Stimulated activated CD4-positive, alpha-beta T cell treated with anti-CD3 and anti-CD28 coated beads, Interleukin-2, amount 100 ng/mL, for 48 hours (primary cell): Measurements from ENCODE around the gene TSPAN14.
A peak's percentile ranks its signal among the peaks of the same experiment; 100 is the strongest.
"Not testable (repeated sequence)": the region's sequence is repeated elsewhere in the genome, so short reads cannot be mapped to it uniquely, and the experiment has no call there.

Experiments
- DNase-seq, 2 donors: peaks; one replicate each; pipeline ENCODE4 v3.0.0-alpha.2; 2020

TSPAN14 gene

GRCh38 chr10:80530251-80530650, 76.1 kb downstream of the TSPAN14 start:
- peak; percentile 25 to 42 for DNase-seq

- no peak for DNase-seq
These were observed 76.7 kb downstream of the TSPAN14 start for GRCh38 chr10:80530816-80531215.

GRCh38 chr10:80532571-80532970, 78.5 kb downstream of the TSPAN14 start:
- no peak for DNase-seq

GRCh38 chr10:80534059-80534458, 79.9 kb downstream of the TSPAN14 start:
- not testable (repeated sequence) for DNase-seq

GRCh38 chr10:80534646-80535045, 80.5 kb downstream of the TSPAN14 start:
- not testable (repeated sequence) for DNase-seq

GRCh38 chr10:80535671-80536360, 81.7 kb downstream of the TSPAN14 start:
- peak; percentile 57 to 75 for DNase-seq

- no peak for DNase-seq
These were observed 82.3 kb downstream of the TSPAN14 start for GRCh38 chr10:80536361-80536835.

GRCh38 chr10:80537086-80537735, 83.1 kb downstream of the TSPAN14 start:
- DNase-seq, result no peak

- no peak for DNase-seq
These were observed 83.8 kb downstream of the TSPAN14 start, which contains the start of gene SH2D4B for GRCh38 chr10:80537736-80538480. TSS of gene SH2D4B (plus strand) at chr10:80537902. CDS start at chr10:80538332, 430 bp downstream.

GRCh38 chr10:80538481-80539185, 84.5 kb downstream of the TSPAN14 start:
- no peak for DNase-seq

- no peak for DNase-seq
These were observed 85.4 kb downstream of the TSPAN14 start for GRCh38 chr10:80539421-80540031.

- no peak for DNase-seq
These were observed 86.0 kb downstream of the TSPAN14 start for GRCh38 chr10:80540136-80540535.

- no peak for DNase-seq
These were observed 86.5 kb downstream of the TSPAN14 start for GRCh38 chr10:80540618-80540980.

GRCh38 chr10:80540981-80541750, 87.1 kb downstream of the TSPAN14 start:
- DNase-seq, result no peak

GRCh38 chr10:80542053-80542452, 87.9 kb downstream of the TSPAN14 start:
- no peak for DNase-seq

GRCh38 chr10:80542652-80543318, 88.7 kb downstream of the TSPAN14 start:
- no peak for DNase-seq

GRCh38 chr10:80543319-80543672, 89.2 kb downstream of the TSPAN14 start:
- not testable (repeated sequence) for DNase-seq

- DNase-seq, result no peak
These were observed 90.3 kb downstream of the TSPAN14 start for GRCh38 chr10:80544316-80544953.

GRCh38 chr10:80545258-80545881, 91.3 kb downstream of the TSPAN14 start:
- no peak for DNase-seq

- no peak for DNase-seq
These were observed 98.1 kb downstream of the TSPAN14 start for GRCh38 chr10:80552151-80552646.
